Measurements from ENCODE around the gene ZNF516.

ZNF516 gene

DNA sequence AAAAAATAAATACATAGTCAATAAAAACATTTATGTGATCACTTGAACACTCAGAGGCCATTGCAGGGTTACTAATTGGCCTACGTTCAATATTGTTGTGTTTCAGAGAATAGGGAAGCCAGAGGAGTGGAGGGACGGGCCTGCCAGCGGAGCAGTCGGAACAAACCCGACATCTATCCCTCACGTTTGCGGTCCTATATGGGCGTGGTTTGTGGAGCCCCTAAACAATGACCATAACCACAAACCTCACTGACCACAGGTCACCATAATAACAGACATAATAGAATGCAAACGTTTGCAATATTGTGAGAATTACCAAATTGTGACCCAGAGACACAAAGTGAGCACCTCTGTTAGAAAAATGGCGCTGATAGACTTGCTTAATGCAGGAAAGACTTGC is 19.5 kb upstream of the ZNF516 start:
- no peak for DNase-seq

DNA sequence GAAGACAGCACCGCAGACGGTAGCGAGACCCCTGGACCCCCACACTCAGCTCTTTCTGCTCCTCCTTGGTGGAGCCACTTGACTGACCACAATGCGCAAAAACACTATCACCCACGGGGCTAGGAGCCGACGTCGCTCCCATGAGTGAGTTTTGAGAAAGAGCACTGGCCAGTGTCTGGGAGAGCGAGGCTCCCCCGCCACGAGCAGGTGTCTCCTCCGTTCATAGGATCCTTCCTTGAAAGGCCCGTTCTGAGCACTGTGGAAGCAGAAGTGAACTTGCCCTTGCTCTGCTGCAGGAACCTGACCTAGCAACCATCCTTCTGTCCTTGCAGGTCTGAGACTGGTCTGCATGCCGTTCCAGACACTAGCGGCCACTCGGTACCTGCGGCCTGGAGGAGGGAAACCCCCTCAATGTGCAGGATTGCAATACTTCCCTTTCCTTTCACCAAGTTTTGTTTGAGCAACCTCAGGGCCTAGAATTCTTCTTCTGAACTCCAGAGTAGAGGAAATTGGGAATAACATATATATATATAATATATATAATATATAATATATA is 12.9 kb upstream of the ZNF516 start:
- no peak for DNase-seq

DNA sequence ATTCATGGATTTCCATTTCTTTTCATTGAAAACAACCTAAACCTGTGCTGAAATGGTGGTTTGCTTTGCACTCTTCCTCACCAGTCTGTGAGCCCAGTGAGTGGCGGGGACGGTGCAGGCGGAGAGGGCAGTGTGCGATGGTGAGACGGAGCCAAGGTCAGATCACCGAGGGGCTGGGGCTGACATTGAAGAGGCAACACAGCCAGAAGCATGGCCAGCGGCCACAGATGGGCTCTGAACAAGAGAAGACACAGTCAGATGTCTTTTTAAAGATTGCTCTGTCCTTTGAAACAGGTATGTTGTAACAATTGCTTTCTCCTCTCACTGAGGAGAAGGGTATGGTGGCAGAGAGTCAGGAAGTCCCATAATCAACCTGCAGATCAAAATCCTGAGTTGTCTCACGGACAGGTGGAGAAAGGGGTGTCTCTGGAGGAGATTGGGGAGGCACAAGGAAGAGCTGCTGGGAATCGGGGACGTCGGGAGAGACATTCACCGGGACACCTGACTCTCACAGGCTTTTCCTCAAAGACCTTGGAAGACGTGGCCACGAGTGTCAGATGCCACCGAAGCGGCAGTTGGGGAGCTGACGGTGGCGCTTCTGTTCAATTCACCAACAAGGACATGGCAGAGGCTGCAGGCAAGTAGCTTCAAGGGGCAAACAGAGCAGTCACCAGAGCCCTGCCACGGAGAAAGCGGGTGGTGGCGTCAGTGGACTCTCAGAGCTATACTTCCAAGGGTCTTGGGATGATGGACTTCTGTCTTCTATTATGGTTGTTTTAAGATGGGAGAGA is 12.1 kb upstream of the ZNF516 start:
- DNase-seq = no peak

DNA sequence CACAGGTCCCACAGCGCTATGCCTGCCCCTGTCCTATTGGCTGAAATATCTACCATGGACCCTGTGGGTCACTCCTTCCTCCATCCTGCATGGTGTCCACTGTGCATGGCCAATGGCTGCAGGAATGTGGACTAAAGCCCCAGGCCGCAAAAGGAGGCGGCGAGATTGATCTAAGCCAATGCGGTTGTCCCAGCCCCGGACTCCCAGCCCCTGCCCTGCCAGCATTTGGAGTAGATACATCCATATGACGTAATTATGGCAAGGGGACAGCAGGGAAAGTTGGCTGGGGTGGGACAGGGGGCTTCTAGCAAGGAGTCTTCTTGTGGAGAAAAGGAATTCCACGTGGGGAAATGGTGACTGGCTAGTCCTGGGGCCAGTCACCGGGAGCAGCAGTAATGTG is 11.4 kb upstream of the ZNF516 start:
- DNase-seq = no peak

DNA sequence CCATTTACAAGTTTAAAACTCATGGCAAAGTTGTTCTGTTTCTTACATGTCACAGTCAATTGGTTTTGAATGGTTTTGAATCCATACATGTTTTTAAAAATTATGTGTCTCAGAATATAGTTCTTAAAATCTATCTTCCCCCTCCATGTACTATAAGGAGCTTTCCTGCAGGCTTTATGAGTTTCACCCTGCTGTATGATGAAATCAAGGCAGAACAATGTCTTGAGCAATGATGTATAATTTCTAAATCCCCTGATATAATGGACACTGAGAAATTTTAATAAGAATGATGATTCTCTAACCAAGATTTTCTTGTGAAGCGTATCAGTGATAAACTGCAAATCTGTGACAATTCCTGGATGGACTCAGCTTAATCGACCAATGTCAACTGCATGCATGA is 10.6 kb upstream of the ZNF516 start:
- DNase-seq = no peak

DNA sequence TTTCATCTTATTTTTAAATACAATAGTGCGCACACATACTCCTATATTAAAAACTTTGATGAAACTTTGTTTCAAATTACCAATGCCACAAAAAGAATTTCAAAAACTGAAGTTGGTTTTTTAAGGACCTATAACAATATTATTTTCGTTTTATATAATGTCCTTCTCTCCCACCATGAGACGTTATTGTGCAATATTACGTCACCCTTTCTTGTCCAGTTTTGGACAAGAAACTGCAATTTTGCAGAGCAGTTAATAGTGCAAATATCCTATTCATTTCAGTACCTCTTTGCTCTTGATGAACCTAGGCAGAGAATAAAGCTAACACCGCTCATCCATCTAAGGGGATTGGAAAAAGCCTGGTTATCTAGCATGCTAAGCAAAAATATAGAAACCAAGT is 9.7 kb upstream of the ZNF516 start:
- DNase-seq = no peak

DNA sequence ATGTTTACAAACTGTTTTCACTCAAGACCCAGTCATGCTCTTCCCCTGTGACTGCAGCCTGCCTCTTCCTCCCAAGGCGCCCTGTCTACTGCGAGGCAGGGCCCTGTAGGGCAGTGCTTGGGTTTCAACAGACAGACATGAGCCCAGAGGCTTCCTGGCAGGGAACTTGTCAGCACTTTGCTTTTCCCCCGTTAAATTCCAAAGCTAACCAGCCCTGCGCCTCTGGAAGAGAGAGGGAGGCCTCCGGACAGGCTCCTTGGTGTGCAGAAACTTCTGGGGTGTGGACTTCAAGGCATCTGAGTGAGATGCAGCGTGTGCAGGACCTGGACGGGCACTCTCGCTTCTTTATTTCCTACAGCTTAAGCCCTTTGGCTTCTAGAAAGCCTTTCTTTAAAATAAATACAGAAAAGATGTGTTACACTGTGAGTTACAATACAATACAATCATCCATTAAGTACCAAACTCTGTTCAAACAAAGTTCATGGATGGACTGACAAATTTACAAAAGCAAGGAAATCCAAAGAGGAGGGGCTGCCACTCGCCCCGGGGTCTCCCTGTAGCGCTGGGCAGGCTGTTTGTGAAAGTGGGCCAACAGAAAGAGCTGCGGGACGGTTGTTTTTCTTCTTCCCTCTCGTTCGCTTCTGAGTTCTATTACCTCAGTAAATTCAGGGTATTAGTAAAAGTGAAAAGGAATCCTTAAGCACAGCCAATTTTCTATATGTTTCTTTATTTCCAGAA is 8.8 kb upstream of the ZNF516 start:
- DNase-seq = peak in 1 of 56 donors; percentile 17

DNA sequence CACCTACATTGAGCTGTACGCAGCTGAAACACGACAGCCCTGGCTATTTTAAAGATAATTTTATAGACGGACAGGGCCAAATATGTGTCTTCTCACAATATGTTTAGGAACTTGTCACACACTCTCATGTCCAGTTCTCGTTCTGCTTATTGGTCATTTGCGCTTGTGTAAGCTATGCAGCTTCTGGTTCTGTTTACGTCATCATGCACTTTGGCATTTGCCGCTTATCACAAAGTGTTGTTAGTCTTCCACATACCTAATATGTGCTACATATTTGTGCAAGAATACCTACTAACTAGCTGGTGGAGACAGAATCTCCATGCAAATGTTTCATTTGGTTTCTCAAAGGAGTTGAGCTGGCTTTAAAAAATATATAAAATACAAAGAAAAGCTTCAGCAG is 7.5 kb upstream of the ZNF516 start:
- no peak for DNase-seq

DNA sequence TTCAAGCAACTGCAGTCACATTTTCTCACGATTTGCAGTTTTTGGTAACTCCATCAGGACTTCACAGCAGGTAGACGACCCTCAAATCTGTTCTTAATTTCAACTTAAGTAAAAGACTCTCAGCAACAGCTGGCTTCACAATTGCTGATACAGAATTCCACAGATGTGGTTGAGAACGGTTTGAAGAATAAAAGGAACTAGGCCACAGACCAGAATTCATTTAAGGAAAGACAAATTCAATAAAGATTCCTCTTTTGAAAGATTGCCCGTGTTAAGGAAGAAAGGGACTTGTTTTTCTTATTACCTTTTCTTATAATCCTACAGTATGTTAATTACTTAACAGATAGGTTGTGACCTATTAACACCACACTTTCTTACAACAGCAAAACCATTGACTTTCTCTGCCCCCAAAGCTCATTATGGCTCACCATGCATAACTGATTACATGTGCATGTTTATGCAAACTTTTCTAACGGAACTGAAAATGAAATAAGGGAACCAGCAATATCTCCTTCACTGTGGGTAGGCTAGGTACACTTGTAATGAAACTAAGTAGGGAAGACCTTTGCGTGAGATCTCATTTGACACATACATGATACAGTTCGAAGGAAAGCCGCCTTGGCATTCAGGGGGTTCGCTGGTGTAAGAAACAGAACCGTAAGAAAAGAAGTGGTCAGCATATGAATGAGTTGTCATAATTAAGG is 4.7 kb upstream of the ZNF516 start:
- DNase-seq = no peak

DNA sequence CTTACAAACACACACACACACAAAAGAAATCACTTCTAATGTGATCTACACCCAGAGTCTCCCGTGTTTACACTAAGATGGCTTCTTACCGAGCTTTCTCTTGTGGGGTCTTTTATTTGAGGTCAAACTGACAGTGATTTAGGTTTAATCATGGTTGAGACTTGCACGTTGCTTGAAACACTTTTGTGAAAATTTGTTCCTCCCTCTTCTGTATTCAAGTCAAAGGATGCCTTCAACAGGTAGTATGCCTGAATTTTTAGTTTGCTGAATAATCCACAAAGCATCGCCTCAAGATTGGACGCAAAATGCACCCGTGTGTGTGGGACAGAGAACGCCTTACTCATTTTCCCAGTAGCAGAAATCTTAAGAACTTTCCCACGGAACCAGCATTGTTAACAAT is 4.0 kb upstream of the ZNF516 start:
- no peak for DNase-seq

DNA sequence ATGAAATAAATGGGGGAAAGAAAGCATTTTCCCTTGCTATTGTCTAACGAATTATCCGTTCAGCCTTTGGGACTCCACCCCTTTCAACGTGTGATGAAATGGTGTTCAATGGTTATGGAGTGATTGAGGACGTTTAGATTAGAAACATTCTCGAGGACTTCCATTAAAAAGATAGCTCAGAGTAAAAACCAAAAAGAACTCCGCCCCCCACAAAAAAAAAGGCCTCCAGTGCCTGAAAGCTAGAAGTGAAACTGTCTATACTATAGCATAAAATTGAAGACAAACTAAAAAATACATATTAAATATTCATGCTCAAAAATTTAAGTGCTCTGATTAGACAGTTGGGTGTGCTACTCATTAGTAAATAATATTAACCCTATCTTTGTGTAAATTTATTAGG is 3.0 kb upstream of the ZNF516 start:
- DNase-seq = no peak

DNA sequence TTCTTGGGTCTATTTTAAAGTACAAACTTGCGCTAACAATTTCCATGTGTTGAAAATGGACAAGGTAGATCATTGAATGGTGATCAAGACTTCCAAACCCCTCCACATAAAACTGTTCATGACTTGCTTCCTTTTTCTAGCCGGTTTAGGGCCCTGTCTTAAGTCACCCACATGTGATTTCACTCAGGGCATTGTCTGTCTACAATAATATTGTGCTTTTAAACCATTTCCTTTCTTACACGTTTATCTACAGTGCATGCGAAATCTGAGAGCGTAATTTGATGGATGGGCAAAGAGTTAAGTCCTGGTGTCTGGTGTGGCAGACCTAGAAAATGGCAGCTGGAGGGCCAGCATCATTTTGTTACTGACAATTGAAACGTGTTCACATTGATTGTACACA is 2.0 kb upstream of the ZNF516 start:
- no peak for DNase-seq

DNA sequence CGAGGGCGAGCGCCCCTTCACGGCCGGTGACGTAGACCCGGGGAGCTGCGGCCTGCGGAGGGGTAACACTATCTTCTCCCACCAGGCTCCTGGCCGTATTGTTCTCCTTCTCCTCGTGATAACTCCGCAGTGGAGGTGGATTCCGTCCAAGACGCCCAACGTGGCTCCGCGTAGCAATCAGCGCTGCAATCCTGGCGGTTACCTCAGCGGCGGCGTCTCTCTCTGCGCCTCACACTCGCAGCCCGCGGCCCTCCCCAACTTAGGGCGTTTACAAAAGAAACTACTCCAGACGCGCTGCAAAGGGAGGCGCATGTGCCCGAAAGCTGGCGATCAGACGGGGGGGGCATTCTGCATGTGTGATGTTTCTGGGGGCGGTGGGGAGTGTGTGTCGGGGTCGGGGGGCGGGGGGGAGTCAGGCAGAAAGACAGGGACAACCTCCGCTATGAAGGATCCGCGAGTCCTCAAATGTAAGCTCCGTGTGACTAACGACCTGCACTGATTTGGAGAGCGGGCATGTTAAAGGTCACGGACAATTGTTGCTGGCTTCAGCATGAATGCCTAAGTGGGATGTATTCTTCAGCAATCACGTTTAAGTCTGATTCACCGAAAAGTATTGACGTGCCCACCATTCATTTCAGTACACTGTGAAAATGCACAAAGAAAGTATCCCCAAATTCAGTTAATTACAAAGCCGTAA is 1.3 kb upstream of the ZNF516 start:
- peak in 6 of 56 donors; percentile 34 to 61 (median 47) for DNase-seq

DNA sequence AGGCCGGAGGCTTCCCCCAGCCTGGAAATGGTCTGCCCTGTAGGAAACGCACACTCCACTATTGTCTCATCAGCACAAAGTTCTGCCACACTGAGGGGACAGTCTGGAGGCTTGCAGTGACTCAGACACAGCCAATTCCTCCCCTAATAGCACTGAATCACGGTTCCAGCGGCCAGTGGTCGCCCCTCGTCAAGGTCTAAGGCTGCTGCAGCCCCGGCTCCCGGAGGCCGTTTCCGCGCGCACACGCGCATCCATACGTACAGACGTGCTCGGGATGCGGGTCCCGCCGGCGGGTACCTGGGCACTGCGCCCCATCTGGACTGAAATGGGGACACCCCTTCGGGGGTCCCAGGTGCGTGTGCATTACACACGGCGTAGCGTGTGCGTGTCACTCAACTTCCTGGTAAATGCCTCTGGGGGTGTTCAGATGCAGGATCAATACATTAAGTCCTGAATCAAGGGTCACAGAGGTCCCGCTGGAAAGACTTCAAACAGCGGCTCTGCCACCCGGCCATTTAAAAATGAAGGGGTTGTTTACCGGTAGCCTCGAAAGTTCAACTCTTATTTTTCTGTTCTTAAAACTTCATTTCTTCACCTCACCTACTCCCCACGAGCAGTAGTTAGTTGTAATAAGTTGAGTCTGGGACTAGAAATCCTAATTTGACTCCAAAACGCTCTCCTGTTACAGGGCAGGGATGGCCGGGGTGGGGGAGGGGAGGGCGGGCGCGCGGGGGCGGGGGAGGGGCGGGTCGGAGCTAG is 572 bp upstream of the ZNF516 start:
- DNase-seq = peak in 4 of 56 donors; percentile 14 to 39 (median 28)

DNA sequence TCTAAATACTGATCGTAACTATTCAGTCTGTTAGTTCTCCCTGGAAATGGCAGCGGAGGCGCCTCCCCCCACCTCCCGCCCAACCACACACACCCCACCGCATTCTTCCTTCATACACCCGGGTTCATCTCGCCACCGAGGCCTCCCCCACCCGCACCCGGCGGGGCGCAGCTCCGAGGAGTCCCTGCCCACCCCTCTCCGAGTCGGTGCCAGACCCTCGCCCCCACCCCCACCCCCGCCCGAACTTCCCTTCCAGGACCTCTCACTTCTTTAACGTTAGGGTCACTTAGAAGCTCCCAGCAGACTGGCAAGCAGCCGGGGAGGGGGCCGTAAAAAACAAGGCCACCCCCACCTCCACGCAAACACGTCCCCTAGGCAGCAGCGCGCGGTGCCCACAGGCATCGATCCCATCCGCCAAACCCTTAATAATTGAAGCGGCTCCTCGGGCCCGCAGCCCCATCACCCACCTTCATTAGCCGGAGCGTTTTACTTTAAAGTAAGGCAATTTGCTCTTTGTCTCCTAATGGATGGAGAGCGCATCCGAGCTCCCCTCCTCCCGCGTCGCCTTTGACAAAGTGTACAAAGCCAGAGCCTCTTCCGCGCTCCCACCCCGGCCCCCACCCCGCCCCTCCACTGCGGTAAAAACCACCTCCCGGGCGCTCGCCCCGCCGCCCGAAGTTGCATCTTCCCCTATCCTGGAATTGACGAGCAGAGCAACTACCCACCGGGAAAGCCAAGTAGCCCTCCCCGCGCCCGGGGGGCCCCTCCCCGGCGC is 624 bp downstream of the ZNF516 start:
- peak in 11 of 56 donors; percentile 33 to 67 (median 55) for DNase-seq

DNA sequence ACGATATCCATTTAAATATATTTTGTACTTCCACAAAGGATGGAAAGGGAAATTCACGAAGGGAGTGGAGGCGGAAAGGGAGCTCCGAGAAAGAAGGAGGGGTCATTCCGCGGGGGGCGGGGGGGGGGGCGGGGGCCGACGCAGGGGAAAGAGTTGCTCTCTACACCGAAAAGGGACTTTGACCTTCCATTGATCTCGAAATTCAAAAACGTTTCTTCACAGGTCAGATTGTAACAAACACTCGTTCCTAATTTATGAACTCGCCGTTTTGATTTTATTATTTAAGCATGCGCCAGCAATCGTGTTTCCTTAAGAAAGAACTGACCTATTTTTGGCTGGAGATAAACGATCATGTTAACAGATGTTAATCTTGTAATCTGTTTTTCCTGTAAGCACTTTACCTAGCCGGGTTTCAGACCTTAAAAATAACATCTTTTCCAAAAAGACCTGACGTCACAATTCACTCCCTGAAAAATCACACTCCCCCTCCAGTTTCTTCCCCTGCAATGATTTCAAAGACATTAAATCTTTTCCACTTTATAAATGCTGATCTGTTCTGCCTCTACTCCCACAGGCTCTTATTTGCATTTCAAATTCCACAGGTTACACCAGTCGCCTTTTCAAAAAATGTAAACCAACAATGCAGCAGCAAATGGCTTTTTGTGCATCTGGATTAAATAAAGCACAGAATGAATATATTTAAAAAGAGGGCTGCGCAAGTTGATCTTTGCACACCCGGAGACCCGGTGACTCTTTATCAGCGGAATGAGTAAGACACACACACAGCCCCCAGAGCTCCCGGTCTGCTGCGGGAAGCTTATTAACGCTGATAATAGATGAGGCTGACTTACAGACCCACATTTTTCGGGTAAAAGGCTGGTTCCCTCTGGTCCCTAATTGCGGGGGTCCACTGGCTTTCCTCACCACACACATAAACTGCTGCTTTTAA is 1.6 kb downstream of the ZNF516 start:
- peak in 15 of 56 donors; percentile 23 to 74 (median 57) for DNase-seq

DNA sequence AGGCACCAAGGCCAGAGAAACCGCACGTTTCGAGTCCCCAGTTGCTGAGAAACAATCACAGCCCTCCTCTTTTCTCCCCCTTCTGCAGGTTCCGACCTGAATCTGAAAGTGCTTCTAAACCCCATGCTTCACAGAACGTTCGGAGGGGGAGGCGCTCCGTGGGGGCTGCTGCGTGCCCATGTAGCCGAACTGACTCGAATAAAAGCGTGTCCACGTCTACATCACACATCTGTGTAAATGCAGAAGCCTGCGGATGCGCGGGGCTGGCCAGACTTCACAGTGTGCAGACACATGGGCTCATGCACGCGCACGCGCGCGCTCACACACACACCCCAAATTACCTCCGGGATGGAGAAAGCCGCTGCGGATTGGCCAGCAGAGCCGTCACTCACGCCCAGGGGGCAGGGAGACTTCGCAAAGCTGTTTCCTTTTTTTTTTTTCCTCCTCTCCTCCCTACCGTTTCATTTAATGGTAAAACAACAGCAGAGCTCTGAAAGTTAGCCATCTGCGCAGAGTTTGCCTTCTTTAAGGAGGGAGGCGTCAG is 2.3 kb downstream of the ZNF516 start:
- peak; percentile 13 to 98 (median 89) for DNase-seq
